ENCODE data around the gene METTL8.
"Not testable (repeated sequence)": the region's sequence is repeated elsewhere in the genome, so short reads cannot be mapped to it uniquely, and the experiment has no call there.

The METTL8 gene

GRCh38 chr2:171394164-171394740, 39.5 kb downstream of the METTL8 start:
- no peak for DNase-seq

- DNase-seq = no peak
Observed at GRCh38 chr2:171393487-171393886, 40.3 kb downstream of the METTL8 start.

GRCh38 chr2:171391532-171391931, 42.3 kb downstream of the METTL8 start:
- DNase-seq = no peak

DNA sequence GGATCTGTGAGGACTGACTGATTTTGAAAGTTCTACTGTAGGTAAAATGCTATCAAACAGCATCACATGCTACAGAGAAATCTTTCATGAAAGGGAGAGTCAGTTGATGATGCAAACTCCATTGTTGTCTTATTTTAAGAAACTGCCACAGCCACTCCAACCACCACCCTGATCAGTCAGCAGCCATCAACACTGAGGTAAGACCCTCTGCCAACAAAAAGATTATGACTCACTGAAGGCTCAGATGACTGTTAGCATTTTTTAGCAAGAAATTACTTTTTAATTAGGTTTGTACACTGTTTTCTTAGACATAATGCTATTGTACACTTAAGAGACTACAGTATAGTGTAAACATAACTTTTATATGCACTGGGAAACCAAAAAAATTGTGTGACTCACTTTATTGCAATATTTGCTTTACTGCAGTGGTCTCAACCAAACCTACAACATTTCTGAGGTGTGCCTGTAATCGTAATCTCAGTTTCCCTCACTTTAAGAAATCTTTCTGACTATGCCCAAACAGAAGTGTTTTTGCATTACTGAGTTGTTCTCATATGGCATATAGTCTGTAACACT, 42.8 kb downstream of the METTL8 start:
- DNase-seq = no peak

DNA sequence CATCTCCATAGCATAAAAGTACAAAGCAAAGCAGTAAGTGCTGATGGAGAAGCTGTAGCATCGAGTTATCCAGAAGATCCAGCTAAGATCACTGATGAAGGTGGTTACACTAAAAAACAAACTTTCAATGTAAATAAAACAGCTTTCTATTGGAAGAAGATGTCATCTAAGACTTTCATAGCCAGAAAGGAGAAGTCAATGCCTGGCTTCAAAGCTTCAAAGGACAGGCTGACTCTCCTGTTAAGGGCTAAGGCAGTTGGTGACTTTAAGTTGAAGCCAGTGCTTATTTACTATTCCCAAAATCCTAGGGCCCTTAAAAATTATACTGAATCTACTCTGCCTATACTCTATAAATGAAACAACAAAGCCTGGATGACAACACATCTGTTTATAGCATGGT, 44.0 kb downstream of the METTL8 start:
- no peak for DNase-seq

- DNase-seq = no peak
Observed at GRCh38 chr2:171389325-171389724, 44.5 kb downstream of the METTL8 start.

GRCh38 chr2:171387052-171387451, 46.7 kb downstream of the METTL8 start:
- DNase-seq = no peak

DNA sequence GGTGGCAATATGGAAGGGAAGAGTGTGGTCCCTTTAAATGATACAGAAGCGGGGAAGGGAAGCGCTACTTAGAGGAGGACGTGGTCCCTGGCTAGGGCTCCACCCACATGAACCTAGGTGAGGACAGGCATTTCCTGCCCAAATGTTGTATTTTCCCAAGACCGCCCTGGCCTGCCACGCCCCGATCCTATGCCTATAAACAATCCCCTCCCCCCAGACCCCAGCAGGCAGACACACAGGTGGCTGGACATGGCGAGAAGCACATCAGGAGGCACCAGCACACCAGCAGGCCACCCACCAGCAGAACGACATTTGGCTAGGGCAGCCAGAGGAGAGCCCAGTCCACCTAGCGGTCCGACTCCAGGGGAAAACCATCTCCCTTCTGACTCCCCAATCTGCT, 47.2 kb downstream of the METTL8 start:
- no peak for DNase-seq

DNA sequence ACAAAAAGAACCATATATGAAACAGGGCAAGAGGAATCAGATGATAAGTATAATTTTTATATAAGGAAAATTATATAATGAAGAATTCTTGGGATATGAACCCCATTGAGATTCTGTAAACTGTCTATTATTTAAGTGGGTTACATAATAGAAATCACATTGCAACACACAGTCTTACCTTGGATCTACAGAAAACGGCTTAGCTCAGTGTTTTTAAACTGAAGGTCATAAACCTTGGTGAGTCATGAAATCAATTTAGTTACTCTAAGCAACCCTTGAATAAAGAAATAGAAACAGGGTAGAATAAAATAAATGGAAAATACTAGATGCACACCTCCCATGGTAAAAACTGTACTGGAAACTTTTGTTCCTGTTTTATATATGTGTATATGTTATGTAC, 50.7 kb downstream of the METTL8 start:
- no peak for DNase-seq

- not testable (repeated sequence) for DNase-seq
Observed at GRCh38 chr2:171382175-171382574, 51.6 kb downstream of the METTL8 start.

DNA sequence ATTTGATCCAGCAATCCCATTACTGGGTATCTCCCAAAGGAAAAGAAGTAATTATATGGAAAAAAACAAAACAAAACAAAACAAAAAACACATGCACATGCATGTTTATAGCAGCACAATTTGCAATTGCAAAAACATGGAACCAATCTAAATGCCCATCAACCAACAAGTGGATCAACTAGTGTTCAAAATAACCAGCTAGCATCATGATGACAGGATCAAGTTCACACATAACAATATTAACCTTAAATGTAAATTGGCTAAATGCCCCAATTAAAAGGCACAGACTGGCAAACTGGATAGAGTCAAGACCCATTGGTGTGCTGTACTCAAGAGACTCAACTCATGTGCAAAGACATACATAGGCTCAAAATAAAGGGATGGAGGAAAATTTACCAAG, 55.9 kb downstream of the METTL8 start:
- DNase-seq = not testable (repeated sequence)

- DNase-seq = no peak
Observed at GRCh38 chr2:171367692-171368091, 66.1 kb downstream of the METTL8 start.

DNA sequence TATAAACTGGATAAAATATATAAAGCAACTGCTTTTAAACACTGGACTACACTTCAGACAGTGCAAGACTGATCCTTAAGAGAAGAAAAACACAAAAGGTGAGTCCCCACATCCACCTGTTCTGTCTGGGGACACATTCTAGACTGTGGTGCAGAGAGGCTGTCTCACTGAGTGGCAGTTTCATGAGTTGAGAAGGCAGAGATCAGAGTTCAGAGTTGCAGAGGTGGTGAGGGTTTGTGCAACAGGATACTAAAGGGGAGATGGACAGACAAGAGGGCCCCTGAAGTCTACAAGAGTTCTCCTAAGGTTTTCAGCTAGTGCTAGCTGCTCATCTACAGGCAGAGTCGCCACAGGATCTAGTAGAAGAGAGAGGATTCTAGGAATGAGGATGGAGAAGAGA, 68.0 kb downstream of the METTL8 start:
- no peak for DNase-seq

DNA sequence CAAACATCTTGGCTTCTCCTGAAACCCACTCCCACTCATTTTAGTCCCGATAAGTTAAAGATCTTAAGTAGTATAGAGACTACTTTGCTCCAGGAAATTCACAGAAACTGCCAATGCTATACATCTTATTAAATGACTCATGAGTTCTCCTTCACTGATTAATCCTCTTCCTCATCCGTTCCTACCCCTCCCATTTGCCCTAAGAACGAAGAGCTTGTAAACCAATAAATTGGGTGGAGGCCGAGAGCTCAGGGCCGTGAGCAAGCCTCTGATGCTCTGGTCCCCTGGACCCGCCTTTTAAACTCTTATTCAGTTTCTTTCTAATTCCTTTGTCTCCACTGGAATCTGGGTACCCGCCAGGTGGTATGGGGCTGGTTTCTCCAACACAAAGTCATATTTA, 68.6 kb downstream of the METTL8 start:
- no peak for DNase-seq

- DNase-seq = no peak
Observed at GRCh38 chr2:171362396-171362795, 71.4 kb downstream of the METTL8 start.

DNA sequence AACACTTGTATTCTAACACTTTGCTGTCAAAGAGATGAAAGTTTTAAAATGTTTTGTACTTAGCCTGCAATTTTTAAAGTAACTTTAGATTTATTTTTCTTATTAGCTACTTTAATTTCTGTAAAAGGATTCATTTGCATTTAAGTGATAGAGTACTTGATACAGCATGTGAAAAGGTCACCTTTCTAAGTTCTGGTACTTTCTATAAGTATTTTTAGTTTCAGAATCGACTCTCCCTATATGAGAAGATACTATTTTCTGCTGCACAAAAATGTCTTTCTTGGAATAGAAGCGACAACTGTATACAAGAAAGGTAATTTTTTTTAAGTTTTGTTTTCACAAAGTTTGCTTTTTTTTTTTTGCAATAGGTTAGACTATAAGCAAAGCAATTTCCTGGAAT, 72.9 kb downstream of the METTL8 start:
- DNase-seq = no peak

GRCh38 chr2:171353746-171354145, 80.0 kb downstream of the METTL8 start:
- not testable (repeated sequence) for DNase-seq

GRCh38 chr2:171348056-171348455, 85.7 kb downstream of the METTL8 start:
- no peak for DNase-seq

GRCh38 chr2:171347591-171348032, 86.2 kb downstream of the METTL8 start:
- DNase-seq = no peak

- no peak for DNase-seq
Observed at GRCh38 chr2:171346723-171347557, 86.8 kb downstream of the METTL8 start.

DNA sequence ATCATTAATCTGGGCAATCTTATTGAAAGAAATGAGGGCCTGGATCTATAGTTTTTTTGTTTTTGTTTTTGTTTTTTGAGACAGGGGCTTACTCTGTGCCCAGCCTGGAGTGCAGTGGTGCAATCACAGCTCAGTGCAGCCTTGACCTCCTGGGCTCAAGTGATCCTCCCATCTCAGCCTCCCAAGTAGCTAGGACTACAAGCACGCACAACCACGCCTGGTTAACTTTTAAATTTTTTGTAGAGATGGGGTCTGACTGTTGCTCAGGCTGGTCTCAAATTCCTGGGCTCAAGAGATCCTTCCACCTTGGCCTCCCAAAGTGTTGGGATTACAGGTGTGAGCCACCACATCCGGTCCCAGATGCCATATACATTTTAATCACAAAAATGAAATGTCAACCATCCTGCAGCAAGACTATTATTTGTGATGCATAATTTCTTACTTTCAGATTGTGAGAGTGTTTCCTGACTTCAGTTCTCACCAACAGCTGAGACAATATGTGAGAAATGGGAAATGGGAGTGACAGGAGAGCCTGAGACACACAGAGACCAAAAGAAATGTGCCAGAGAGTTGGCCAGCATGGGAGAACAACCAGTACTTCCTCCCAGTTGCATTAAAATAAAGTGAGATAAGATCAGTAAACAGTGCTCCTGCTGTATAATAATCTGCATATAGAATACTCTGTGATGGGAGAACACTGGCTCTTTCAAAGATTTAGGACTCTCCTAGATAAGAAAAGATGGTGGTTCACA, 87.6 kb downstream of the METTL8 start:
- DNase-seq = no peak

DNA sequence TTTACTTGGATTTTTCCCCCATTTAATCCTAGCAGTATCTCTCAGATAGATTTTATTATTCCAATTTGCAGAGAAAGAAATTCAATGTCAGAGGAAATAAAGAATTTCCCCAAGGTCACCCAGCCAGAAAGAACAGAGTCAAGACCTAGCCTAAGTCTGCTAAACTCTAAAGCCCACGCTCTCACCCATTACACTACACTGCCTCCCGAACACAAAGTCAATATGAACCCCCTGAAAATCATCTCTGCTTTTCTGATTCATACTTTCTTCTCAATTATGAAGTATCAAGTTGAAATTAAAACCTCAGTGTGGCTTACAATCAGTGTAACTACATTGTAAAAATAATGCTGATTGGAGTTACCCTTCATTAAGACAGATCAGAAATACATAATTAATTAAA, 89.6 kb downstream of the METTL8 start:
- no peak for DNase-seq

- no peak for DNase-seq
Observed at GRCh38 chr2:171342067-171342413, 91.8 kb downstream of the METTL8 start.

Measured in NCI-H524 (cell line).